Nephron (organoid): ENCODE data around the gene RBFOX1.

Experiments
- H3K27ac Mint-ChIP-seq, 3 experiments: 2 replicates each; pipeline ENCODE4 v1.8.0; 2020; ENCODE audit warnings: mixed read lengths in 3 of 3, mild to moderate bottlenecking in 2 of 3, moderate library complexity in 1 of 3
- H3K27me3 Mint-ChIP-seq: 2 replicates; pipeline ENCODE4 v1.8.0; 2021; ENCODE audit warnings: low read depth, mild to moderate bottlenecking, moderate library complexity, mixed read lengths
- H3K36me3 Mint-ChIP-seq: 2 replicates; pipeline ENCODE4 v1.8.0; 2020; ENCODE audit warnings: low read depth, mixed read lengths
- H3K4me1 Mint-ChIP-seq: 2 replicates; pipeline ENCODE4 v1.8.0; 2020; ENCODE audit warnings: mixed read lengths
- H3K4me3 Mint-ChIP-seq, 3 experiments: 2 replicates each; pipeline ENCODE4 v1.8.0; 2020; ENCODE audit warnings: mild to moderate bottlenecking in 3 of 3, mixed read lengths in 3 of 3, moderate library complexity in 2 of 3
- H3K9me3 Mint-ChIP-seq: 2 replicates; pipeline ENCODE4 v1.8.0; 2020; ENCODE audit warnings: mixed read lengths
- TF ChIP-seq, protein P1 (sequence below), 3 experiments: fragments of 200-600 bp; sonication (generic); IDR thresholded peaks; one replicate each; pipeline ENCODE4 v1.5.0; 2021; ENCODE audit warnings: antibody characterized with exemption in 3 of 3; ENCODE audit not compliant: unreplicated experiment in 3 of 3

Gene RBFOX1

GRCh38 chr16:7315813-7316212 is 16.8 kb upstream of the RBFOX1 start:
- Mint-ChIP-seq H3K4me1 (peaks cover 29% of the 10 kb centered on the region), H3K4me3 (no peak overlapping the region), H3K27ac (no peak overlapping the region), H3K27me3 (peaks cover 13% of the 10 kb centered on the region), H3K36me3 (no peaks in the 10 kb centered on the region), H3K9me3 (no peaks in the 10 kb centered on the region)
- TF ChIP-seq, protein P1, sequence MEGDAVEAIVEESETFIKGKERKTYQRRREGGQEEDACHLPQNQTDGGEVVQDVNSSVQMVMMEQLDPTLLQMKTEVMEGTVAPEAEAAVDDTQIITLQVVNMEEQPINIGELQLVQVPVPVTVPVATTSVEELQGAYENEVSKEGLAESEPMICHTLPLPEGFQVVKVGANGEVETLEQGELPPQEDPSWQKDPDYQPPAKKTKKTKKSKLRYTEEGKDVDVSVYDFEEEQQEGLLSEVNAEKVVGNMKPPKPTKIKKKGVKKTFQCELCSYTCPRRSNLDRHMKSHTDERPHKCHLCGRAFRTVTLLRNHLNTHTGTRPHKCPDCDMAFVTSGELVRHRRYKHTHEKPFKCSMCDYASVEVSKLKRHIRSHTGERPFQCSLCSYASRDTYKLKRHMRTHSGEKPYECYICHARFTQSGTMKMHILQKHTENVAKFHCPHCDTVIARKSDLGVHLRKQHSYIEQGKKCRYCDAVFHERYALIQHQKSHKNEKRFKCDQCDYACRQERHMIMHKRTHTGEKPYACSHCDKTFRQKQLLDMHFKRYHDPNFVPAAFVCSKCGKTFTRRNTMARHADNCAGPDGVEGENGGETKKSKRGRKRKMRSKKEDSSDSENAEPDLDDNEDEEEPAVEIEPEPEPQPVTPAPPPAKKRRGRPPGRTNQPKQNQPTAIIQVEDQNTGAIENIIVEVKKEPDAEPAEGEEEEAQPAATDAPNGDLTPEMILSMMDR (IDR thresholded peaks at IDR 0.05; ENCODE audit: unreplicated experiment in 3 of 3) = no peak

DNA sequence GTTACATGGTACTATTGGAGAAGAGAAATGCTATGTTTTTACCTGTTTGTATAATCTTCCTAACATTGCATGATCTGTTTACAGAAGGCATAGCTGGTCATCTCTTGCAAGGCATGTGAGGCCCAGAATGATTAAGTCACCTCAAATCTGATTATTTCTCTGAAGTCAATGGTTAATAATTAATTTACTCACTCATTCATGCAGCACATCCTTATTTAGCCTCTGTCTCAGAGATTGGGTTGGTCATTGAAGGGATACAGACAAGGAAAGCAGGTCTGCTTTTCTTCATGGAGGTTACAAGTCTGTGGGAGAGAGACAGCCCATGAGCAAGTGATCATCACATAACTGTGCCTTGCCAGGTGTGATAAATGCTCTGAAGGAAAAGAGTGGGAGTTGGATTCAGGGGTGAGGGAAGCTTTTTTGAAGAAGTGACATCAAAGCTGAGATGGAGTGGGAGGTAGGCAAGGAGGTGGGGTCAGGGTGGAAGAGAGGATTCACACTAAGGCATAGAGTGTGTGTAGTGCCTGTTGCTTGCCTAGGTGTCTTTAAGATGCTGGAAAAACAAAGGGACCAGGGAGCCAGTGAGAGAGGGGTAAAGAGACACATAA is 16.3 kb upstream of the RBFOX1 start:
- no peak overlapping the region for H3K27ac Mint-ChIP-seq
- H3K27me3 Mint-ChIP-seq = peaks cover 8% of the 10 kb centered on the region
- no peaks in the 10 kb centered on the region for H3K9me3 Mint-ChIP-seq
- no peaks in the 10 kb centered on the region for H3K36me3 Mint-ChIP-seq
- TF ChIP-seq, protein P1 (IDR thresholded peaks at IDR 0.05; ENCODE audit: unreplicated experiment in 3 of 3) = no peak
- peaks cover 29% of the 10 kb centered on the region for H3K4me1 Mint-ChIP-seq
- H3K4me3 Mint-ChIP-seq = no peak overlapping the region

DNA sequence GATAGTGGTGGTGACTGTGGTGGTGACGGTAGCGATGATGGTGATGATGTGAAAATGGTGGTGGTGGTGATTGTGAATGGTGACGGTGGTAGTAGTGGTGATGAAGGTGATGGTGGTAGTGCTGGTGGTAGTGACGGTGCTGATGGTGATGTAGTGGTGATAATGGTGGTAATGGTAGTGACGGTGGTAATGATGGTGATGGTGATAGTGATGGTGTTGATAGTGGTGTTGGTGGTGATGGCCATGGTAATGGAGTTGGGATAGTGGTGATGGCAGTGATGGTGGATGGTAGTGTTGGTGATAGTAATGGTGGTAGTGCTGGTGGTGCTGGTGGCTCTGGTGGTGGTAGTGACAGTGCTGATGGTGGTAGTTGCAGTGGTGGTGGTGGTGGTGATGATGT is 14.7 kb upstream of the RBFOX1 start:
- Mint-ChIP-seq H3K27me3 (peaks cover 5% of the 10 kb centered on the region), H3K9me3 (no peaks in the 10 kb centered on the region), H3K4me1 (peaks cover 28% of the 10 kb centered on the region), H3K27ac (no peak overlapping the region), H3K36me3 (no peaks in the 10 kb centered on the region), H3K4me3 (no peak overlapping the region)
- TF ChIP-seq, protein P1 (IDR thresholded peaks at IDR 0.05; ENCODE audit: unreplicated experiment in 3 of 3) = no peak

- peaks cover 5% of the 10 kb centered on the region for H3K27me3 Mint-ChIP-seq
- H3K4me3 Mint-ChIP-seq = no peak overlapping the region
- TF ChIP-seq, protein P1 (IDR thresholded peaks at IDR 0.05; ENCODE audit: unreplicated experiment in 3 of 3) = no peak
- peak overlapping the region in 2 of 3 experiments; percentile 5 to 22 for H3K27ac Mint-ChIP-seq
- no peaks in the 10 kb centered on the region for H3K36me3 Mint-ChIP-seq
- H3K9me3 Mint-ChIP-seq = no peaks in the 10 kb centered on the region
- H3K4me1 Mint-ChIP-seq = peaks cover 24% of the 10 kb centered on the region
Observed at GRCh38 chr16:7318686-7319085, 14.0 kb upstream of the RBFOX1 start.

DNA sequence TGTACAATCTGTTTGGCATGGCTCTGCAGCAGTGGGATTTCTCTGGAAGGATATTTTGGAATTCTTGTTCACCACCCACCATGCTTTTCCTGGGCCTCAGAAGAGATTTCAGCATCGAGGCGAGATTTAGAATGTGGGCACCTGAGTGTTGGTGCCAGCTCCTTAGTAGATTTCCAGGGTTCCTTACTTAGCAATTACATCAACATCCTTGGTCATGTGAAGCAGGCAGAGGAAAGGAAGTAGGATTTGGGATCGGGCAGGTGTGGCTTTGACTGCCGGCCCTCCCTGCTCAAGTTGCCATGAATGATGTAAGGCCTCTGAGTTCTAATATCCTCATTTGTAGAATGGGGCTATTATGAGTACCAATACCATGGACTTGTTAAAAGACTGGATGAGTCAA is 13.1 kb upstream of the RBFOX1 start:
- Mint-ChIP-seq H3K27me3 (peaks cover 5% of the 10 kb centered on the region), H3K27ac (peak overlapping the region in 2 of 3 experiments; percentile 5 to 22), H3K4me1 (peaks cover 15% of the 10 kb centered on the region), H3K36me3 (no peaks in the 10 kb centered on the region), H3K9me3 (no peaks in the 10 kb centered on the region), H3K4me3 (no peak overlapping the region)
- TF ChIP-seq, protein P1 (IDR thresholded peaks at IDR 0.05; ENCODE audit: unreplicated experiment in 3 of 3) = no peak

DNA sequence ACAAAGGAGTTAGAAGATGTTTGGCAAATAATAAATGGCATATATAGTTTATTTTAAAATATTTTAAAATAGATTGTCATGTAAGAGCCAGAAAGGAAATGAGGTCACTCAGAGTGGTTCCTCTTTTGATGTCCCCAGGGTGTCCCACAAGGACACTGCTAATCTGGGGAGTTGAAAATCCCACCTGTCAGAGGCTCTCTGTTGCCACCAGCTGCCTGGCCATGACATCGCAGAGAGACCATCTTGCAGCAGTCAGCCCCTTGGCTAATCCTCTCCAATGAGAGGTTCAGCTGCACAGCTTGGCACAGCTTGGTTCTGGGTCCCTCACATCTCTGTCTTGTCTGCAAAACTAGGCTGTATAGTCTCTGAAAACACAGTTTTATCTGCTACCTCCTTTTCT is 11.0 kb upstream of the RBFOX1 start:
- Mint-ChIP-seq H3K9me3 (no peaks in the 10 kb centered on the region), H3K27me3 (peaks cover 5% of the 10 kb centered on the region), H3K27ac (no peak overlapping the region), H3K4me1 (peaks cover 12% of the 10 kb centered on the region), H3K36me3 (no peaks in the 10 kb centered on the region), H3K4me3 (no peak overlapping the region)
- TF ChIP-seq, protein P1 (IDR thresholded peaks at IDR 0.05; ENCODE audit: unreplicated experiment in 3 of 3) = no peak
